HEK293 (cell line): Measurements from ENCODE around the gene SCN4B.

Experiments
- CTCF ChIA-PET: fragments of 350-600 bp; formaldehyde crosslinking; extraction: SDS; loops from one replicate; lab custom pipeline; 2021; ENCODE audit warnings: antibody characterized with exemption; lab: Yijun Ruan, JAX
- POLR2A ChIA-PET: fragments of 300-600 bp; formaldehyde crosslinking; extraction: SDS; loops from one replicate; lab custom pipeline; 2020; ENCODE audit warnings: antibody characterized with exemption, inconsistent platforms; lab: Yijun Ruan, JAX
- H3K27ac ChIP-seq: fragments of 200-500 bp; sonication (Bioruptor generic); 2 replicates; pipeline ENCODE4 v1.5.1; 2014; ENCODE audit warnings: low read depth, low read length, control low read depth, inconsistent platforms; ENCODE audit errors: extremely low read depth
- H3K36me3 ChIP-seq, 2 experiments: fragments of 200-500 bp in 1 of 2; sonication (Bioruptor generic) in 1 of 2; 1 replicate in 1 of 2; 2 replicates in 1 of 2; pipeline ENCODE4 v1.5.1; 2014 to 2017; ENCODE audit warnings: inconsistent platforms in 2 of 2, low read length in 2 of 2; ENCODE audit not compliant: control insufficient read depth in 2 of 2, insufficient read depth in 1 of 2
- H3K4me1 ChIP-seq: fragments of 200-500 bp; sonication (Bioruptor generic); 2 replicates; pipeline ENCODE4 v1.5.1; 2014; ENCODE audit warnings: mild to moderate bottlenecking, low read length, inconsistent platforms; ENCODE audit not compliant: control insufficient read depth, insufficient read depth
- H3K4me3 ChIP-seq: 2 replicates; pipeline ENCODE4 v1.5.1; 2011; ENCODE audit warnings: low read depth, mild to moderate bottlenecking, control low read depth, low read length, moderate library complexity
- H3K9me3 ChIP-seq: fragments of 200-500 bp; sonication (Bioruptor generic); 2 replicates; pipeline ENCODE4 v1.5.1; 2014; ENCODE audit warnings: low read depth, low read length, inconsistent platforms; ENCODE audit not compliant: control insufficient read depth, insufficient read depth
- EGR2 ChIP-seq: fragments of 450-650 bp; formaldehyde crosslinking; IDR thresholded peaks from 2 replicates; pipeline ENCODE4 v1.5.1; 2016; ENCODE audit warnings: low read depth, missing biosample characterization, missing genetic modification characterization
- GFI1B ChIP-seq: fragments of 450-650 bp; formaldehyde crosslinking; IDR thresholded peaks from 2 replicates; pipeline ENCODE4 v1.5.1; 2016; ENCODE audit warnings: missing biosample characterization, missing genetic modification characterization
- GLIS1 ChIP-seq: fragments of 450-650 bp; formaldehyde crosslinking; IDR thresholded peaks from 2 replicates; pipeline ENCODE4 v1.5.1; 2016; ENCODE audit warnings: missing biosample characterization, missing genetic modification characterization
- HOXC10 ChIP-seq: sonication (generic); formaldehyde crosslinking; IDR thresholded peaks from 2 replicates; pipeline ENCODE4 v1.8.1; 2023; ENCODE audit warnings: mild to moderate bottlenecking, missing genetic modification reagents
- KLF9 ChIP-seq: fragments of 450-650 bp; formaldehyde crosslinking; IDR thresholded peaks from 2 replicates; pipeline ENCODE4 v1.5.1; 2016; ENCODE audit warnings: missing biosample characterization, missing genetic modification characterization, low read depth
- MEIS1 ChIP-seq: sonication (generic); formaldehyde crosslinking; IDR thresholded peaks from 2 replicates; pipeline ENCODE4 v1.8.1; 2022; ENCODE audit warnings: missing genetic modification reagents, mild to moderate bottlenecking, borderline replicate concordance
- SCRT2 ChIP-seq: fragments of 450-650 bp; formaldehyde crosslinking; IDR thresholded peaks from 2 replicates; pipeline ENCODE4 v1.5.1; 2016; ENCODE audit warnings: missing biosample characterization, missing genetic modification characterization
- SP3 ChIP-seq: fragments of 450-650 bp; formaldehyde crosslinking; IDR thresholded peaks from 2 replicates; pipeline ENCODE4 v1.5.1; 2016; ENCODE audit warnings: missing biosample characterization, missing genetic modification characterization
- TRIM28 ChIP-seq: IDR thresholded peaks from 2 replicates; pipeline ENCODE4 v1.6.1; 2011; ENCODE audit warnings: low read length, control low read depth, borderline replicate concordance
- ZBTB17 ChIP-seq: fragments of 450-650 bp; formaldehyde crosslinking; IDR thresholded peaks from 2 replicates; pipeline ENCODE4 v1.5.1; 2016; ENCODE audit warnings: missing biosample characterization, missing genetic modification characterization
- ZBTB48 ChIP-seq: fragments of 450-650 bp; formaldehyde crosslinking; IDR thresholded peaks from 2 replicates; pipeline ENCODE4 v1.5.1; 2016; ENCODE audit warnings: missing biosample characterization, missing genetic modification characterization
- ZBTB8A ChIP-seq: fragments of 450-650 bp; formaldehyde crosslinking; IDR thresholded peaks from 2 replicates; pipeline ENCODE4 v1.5.1; 2016; ENCODE audit warnings: missing biosample characterization, missing genetic modification characterization
- ZNF114 ChIP-seq: fragments of 450-650 bp; formaldehyde crosslinking; IDR thresholded peaks from 2 replicates; pipeline ENCODE4 v1.5.0; 2017; ENCODE audit warnings: missing biosample characterization, missing genetic modification characterization
- ZNF138 ChIP-seq: fragments of 450-650 bp; formaldehyde crosslinking; IDR thresholded peaks from 2 replicates; pipeline ENCODE4 v1.5.1; 2016; ENCODE audit warnings: missing biosample characterization, missing genetic modification characterization, borderline replicate concordance
- ZNF302 ChIP-seq: fragments of 450-650 bp; formaldehyde crosslinking; IDR thresholded peaks from 2 replicates; pipeline ENCODE4 v1.5.1; 2016; ENCODE audit warnings: missing biosample characterization, missing genetic modification characterization, low read depth
- ZNF366 ChIP-seq: fragments of 450-650 bp; formaldehyde crosslinking; conservative IDR thresholded peaks from 2 replicates; pipeline ENCODE4 v1.5.1; 2016; ENCODE audit warnings: missing biosample characterization, missing genetic modification characterization
- ZNF561 ChIP-seq: fragments of 450-650 bp; IDR thresholded peaks from 2 replicates; pipeline ENCODE4 v1.5.1; 2018; ENCODE audit warnings: missing biosample characterization, missing genetic modification characterization, borderline replicate concordance
- ZNF600 ChIP-seq: fragments of 450-650 bp; formaldehyde crosslinking; IDR thresholded peaks from 2 replicates; pipeline ENCODE4 v1.5.1; 2016; ENCODE audit warnings: missing biosample characterization, missing genetic modification characterization
- ZNF623 ChIP-seq: fragments of 450-650 bp; formaldehyde crosslinking; IDR thresholded peaks from 2 replicates; pipeline ENCODE4 v1.5.1; 2016; ENCODE audit warnings: missing biosample characterization, missing genetic modification characterization
- TF ChIP-seq, protein P1 (sequence below): fragments of 450-650 bp; formaldehyde crosslinking; IDR thresholded peaks from 2 replicates; pipeline ENCODE4 v1.5.1; 2017; ENCODE audit warnings: missing biosample characterization, missing genetic modification characterization
- TF ChIP-seq, protein P2 (sequence below): fragments of 450-650 bp; formaldehyde crosslinking; IDR thresholded peaks from 2 replicates; pipeline ENCODE4; 2016; ENCODE audit warnings: missing biosample characterization, missing genetic modification characterization
- TF ChIP-seq, protein P3 (sequence below): fragments of 450-650 bp; formaldehyde crosslinking; IDR thresholded peaks from 2 replicates; pipeline ENCODE4 v1.5.1; 2016; ENCODE audit warnings: missing biosample characterization, missing genetic modification characterization
- TF ChIP-seq, protein P4 (sequence below): fragments of 450-650 bp; formaldehyde crosslinking; IDR thresholded peaks from 2 replicates; pipeline ENCODE4 v1.5.1; 2016; ENCODE audit warnings: missing biosample characterization, missing genetic modification characterization
- TF ChIP-seq, protein P5 (sequence below): fragments of 450-650 bp; formaldehyde crosslinking; IDR thresholded peaks from 2 replicates; pipeline ENCODE4 v1.5.1; 2016; ENCODE audit warnings: missing biosample characterization, missing genetic modification characterization

SCN4B gene

DNA sequence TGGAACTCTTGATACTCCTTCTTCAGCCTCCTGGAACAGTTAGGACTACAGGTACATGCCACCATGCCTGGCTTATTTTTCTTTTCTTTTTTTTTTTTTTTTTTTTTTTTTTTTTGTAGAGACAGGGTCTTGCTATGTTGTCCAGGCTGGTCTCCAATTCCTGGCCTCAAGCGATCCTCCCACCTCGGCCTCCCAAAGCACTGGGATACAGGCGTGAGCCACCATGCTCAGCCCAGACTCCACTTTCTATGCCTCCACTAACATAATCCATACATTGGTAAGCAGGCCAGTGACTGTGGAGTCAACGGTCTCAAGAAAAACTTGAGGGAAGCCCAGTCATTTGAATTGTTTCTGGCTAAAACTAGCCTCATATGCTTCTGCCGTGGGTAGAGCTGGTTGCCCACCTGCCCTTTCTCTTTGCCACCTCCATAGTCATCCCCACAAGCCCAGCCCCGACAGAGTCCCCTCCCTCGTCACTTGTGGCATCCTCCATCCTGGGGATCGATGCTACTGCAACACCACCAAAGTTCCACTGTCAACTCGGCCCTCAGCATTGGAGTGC is 21.5 kb upstream of the SCN4B start:
- Histone ChIP-seq H3K9me3 (no peaks in the 10 kb centered on the region), H3K4me1 (no peaks in the 10 kb centered on the region), H3K27ac (no peak overlapping the region), H3K4me3 (no peak overlapping the region), H3K36me3 (no peaks in the 10 kb centered on the region)
- no peak for TF ChIP-seq ZNF623 (tag by site-specific recombination)
- no peak for TF ChIP-seq MEIS1 (CRISPR knock-in tag)
- TF ChIP-seq ZNF561, result no peak
- no peak for TF ChIP-seq GFI1B (tag by site-specific recombination)
- TF ChIP-seq ZNF114 (tag by site-specific recombination), result no peak
- no peak for TF ChIP-seq ZBTB48 (tag by site-specific recombination)
- TF ChIP-seq, protein P1, sequence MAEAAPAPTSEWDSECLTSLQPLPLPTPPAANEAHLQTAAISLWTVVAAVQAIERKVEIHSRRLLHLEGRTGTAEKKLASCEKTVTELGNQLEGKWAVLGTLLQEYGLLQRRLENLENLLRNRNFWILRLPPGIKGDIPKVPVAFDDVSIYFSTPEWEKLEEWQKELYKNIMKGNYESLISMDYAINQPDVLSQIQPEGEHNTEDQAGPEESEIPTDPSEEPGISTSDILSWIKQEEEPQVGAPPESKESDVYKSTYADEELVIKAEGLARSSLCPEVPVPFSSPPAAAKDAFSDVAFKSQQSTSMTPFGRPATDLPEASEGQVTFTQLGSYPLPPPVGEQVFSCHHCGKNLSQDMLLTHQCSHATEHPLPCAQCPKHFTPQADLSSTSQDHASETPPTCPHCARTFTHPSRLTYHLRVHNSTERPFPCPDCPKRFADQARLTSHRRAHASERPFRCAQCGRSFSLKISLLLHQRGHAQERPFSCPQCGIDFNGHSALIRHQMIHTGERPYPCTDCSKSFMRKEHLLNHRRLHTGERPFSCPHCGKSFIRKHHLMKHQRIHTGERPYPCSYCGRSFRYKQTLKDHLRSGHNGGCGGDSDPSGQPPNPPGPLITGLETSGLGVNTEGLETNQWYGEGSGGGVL (tag by site-specific recombination), result no peak
- no peak for TF ChIP-seq EGR2
- ChIA-PET CTCF (interaction anchor here (0.9 to 7.5 kb wide), 6 partner anchors 8 to 70 kb away, joined by 3 to 128 read pairs (median 4); no protein-coding TSS in a partner anchor), POLR2A (no interaction called here)

DNA sequence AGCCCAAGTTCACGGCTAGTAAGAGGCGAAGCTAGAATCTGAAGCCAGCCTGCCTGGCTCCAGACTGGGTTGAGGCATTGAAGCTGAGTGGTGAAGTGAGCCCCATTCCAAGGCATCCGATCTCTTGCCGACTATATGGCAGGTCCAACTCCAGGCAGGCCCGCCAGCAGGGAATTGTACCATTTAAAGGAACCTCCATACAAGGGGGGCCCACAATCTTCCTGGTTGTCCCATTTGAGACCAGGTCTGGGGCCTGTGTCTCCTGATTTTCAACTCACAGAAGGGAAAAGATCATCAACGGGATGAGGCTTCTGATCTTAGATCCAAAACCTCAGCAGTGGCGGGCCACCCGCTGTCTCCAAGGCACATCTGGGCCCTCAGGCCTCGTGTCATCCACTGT is 19.7 kb upstream of the SCN4B start:
- no peaks in the 10 kb centered on the region for H3K36me3 ChIP-seq
- POLR2A ChIA-PET, result interaction anchor here (0.6 to 1.3 kb wide), 3 partner anchors 20 to 29 kb away, joined by 3 to 7 read pairs (median 4); partner anchors contain the start of gene SCN4B
- no peak overlapping the region for H3K4me3 ChIP-seq
- TF ChIP-seq TRIM28 (no peak), ZNF366 (no peak), ZNF302 (no peak), ZNF138 (no peak), SP3 (tag by site-specific recombination) (no peak), ZNF600 (tag by site-specific recombination) (no peak)
- TF ChIP-seq, protein P2, sequence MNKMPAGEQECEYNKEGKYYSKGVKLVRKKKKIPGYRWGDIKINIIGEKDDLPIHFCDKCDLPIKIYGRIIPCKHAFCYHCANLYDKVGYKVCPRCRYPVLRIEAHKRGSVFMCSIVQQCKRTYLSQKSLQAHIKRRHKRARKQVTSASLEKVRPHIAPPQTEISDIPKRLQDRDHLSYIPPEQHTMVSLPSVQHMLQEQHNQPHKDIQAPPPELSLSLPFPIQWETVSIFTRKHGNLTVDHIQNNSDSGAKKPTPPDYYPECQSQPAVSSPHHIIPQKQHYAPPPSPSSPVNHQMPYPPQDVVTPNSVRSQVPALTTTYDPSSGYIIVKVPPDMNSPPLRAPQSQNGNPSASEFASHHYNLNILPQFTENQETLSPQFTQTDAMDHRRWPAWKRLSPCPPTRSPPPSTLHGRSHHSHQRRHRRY (tag by site-specific recombination), result no peak
- TF ChIP-seq, protein P3, sequence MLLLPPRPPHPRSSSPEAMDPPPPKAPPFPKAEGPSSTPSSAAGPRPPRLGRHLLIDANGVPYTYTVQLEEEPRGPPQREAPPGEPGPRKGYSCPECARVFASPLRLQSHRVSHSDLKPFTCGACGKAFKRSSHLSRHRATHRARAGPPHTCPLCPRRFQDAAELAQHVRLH (tag by site-specific recombination), result no peak
- CTCF ChIA-PET, result interaction anchor here (0.6 to 7.5 kb wide), 30 partner anchors 9 to 465 kb away, joined by 3 to 128 read pairs (median 4); partner anchors contain the start of genes CD3D and SCN4B
- no peaks in the 10 kb centered on the region for H3K9me3 ChIP-seq
- H3K27ac ChIP-seq, result no peak overlapping the region
- H3K4me1 ChIP-seq, result no peaks in the 10 kb centered on the region

DNA sequence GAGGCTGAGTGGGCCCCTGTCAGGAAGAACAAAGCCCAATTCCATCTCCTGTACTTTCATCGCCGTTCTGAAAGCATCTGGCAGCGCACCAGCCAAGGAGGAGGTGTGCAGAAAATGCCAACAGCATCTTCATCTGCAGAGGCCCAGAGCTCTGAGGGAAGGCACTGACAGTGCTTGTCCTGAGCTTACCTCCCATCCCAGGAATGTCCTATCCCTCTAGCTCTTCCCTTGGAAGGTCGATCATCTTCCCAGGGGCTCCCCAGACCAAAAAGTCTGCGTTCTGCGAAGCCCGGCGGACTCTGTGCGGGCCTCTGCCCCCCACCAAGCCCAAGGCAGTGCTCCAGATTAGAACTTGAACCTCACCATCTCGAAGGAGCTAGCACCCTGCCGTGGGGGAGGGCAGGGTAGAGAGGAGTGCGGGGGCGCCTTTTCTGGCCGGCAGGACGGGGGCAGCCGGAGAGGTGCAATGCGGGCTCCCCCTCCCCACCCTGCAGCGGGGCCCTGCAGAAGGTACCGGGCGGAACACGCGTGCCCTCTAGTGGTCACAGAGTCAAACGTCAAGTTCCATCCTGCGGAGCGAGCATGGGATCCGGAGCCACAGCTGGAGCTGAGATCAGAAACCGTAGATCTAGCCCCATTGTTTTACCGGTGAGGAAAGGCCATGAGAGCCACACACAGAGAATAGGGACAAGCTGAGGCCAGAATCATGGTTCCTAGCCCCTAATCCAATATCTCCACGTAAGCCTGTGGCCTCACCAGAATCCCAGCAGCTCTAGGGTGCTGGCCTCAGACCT is 18.8 kb upstream of the SCN4B start:
- no peaks in the 10 kb centered on the region for H3K4me1 ChIP-seq
- no peak overlapping the region for H3K4me3 ChIP-seq
- peak; percentile 51; the same call in 1 of the 2 replicates for TF ChIP-seq GLIS1 (tag by site-specific recombination)
- no peak for TF ChIP-seq HOXC10
- TF ChIP-seq SCRT2, result no peak
- peak; percentile 51; the same call in 1 of the 2 replicates for TF ChIP-seq ZBTB17 (tag by site-specific recombination)
- TF ChIP-seq, protein P4, sequence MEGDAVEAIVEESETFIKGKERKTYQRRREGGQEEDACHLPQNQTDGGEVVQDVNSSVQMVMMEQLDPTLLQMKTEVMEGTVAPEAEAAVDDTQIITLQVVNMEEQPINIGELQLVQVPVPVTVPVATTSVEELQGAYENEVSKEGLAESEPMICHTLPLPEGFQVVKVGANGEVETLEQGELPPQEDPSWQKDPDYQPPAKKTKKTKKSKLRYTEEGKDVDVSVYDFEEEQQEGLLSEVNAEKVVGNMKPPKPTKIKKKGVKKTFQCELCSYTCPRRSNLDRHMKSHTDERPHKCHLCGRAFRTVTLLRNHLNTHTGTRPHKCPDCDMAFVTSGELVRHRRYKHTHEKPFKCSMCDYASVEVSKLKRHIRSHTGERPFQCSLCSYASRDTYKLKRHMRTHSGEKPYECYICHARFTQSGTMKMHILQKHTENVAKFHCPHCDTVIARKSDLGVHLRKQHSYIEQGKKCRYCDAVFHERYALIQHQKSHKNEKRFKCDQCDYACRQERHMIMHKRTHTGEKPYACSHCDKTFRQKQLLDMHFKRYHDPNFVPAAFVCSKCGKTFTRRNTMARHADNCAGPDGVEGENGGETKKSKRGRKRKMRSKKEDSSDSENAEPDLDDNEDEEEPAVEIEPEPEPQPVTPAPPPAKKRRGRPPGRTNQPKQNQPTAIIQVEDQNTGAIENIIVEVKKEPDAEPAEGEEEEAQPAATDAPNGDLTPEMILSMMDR (tag by site-specific recombination), result peak; percentile 80
- 0 out of 2 replicates have a peak, but pooled peaks have one; percentile 13 for TF ChIP-seq EGR2
- TF ChIP-seq TRIM28, result no peak
- no peak for TF ChIP-seq KLF9 (tag by site-specific recombination)
- TF ChIP-seq, protein P5, sequence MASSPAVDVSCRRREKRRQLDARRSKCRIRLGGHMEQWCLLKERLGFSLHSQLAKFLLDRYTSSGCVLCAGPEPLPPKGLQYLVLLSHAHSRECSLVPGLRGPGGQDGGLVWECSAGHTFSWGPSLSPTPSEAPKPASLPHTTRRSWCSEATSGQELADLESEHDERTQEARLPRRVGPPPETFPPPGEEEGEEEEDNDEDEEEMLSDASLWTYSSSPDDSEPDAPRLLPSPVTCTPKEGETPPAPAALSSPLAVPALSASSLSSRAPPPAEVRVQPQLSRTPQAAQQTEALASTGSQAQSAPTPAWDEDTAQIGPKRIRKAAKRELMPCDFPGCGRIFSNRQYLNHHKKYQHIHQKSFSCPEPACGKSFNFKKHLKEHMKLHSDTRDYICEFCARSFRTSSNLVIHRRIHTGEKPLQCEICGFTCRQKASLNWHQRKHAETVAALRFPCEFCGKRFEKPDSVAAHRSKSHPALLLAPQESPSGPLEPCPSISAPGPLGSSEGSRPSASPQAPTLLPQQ (tag by site-specific recombination), result peak; percentile 48
- TF ChIP-seq ZBTB8A (tag by site-specific recombination), result 0 out of 2 replicates have a peak, but pooled peaks have one; percentile 12

More for the DNA sequence above, 18.8 kb upstream of the SCN4B start:
- Histone ChIP-seq H3K36me3 (no peaks in the 10 kb centered on the region), H3K9me3 (no peaks in the 10 kb centered on the region), H3K27ac (no peak overlapping the region)
- ChIA-PET CTCF (interaction anchor here (0.6 to 7.5 kb wide), 48 partner anchors 10 to 622 kb away, joined by 3 to 128 read pairs (median 4); partner anchors contain the start of genes CD3D and SCN4B), POLR2A (interaction anchor here (0.6 to 1.3 kb wide), 3 partner anchors 19 to 28 kb away, joined by 3 to 7 read pairs (median 4); partner anchors contain the start of gene SCN4B)
